Measurements from ENCODE around the gene NOBOX.
"Not testable (repeated sequence)": the region's sequence is repeated elsewhere in the genome, so short reads cannot be mapped to it uniquely, and the experiment has no call there.

Gene NOBOX

DNA sequence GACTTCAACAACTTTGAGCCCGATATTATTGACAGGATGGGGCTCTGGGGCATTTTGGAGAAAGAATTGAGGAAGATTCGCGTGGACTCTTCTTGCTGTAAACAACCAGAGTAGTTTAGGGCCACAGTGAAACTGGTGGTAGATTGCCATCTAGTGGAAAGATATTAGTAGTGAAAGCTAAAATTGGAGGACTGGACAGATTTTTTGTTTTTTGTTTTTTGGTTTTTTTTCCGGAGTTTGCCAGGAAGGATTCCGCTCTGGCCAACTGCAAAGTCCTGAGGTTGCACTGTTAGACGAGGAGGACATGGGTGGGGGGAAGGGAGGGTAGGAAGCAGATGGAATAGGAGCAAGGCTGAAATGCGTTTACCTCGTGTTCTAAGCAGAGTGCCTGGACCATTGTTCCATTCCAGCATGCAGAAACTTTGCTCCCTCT, 11.7 kb downstream of the NOBOX start:
- in situ Hi-C loops (cut with MboI; ENCODE audit: low sequenced_read_pairs) = no loop called here

DNA sequence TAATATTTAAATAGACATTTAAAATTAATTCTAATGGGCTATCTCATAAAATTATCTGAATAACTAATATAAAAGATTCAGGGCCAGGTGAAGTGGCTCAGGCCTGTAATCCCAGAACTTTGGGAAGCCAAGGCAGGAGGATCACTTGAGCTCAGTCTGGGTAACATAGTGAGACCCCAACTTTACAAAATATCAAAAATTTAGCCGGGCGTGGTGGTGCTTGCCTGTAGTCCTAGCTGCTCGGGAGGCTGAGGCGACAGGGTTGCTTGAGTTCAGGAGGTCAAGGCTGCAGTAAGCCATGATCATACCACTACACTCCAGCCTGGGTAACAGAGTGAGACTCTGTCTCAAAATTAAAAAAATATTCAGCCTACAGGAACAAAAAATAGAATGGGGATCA, 12.5 kb downstream of the NOBOX start:
- in situ Hi-C loops (cut with MboI; ENCODE audit: low sequenced_read_pairs) = no loop called here

DNA sequence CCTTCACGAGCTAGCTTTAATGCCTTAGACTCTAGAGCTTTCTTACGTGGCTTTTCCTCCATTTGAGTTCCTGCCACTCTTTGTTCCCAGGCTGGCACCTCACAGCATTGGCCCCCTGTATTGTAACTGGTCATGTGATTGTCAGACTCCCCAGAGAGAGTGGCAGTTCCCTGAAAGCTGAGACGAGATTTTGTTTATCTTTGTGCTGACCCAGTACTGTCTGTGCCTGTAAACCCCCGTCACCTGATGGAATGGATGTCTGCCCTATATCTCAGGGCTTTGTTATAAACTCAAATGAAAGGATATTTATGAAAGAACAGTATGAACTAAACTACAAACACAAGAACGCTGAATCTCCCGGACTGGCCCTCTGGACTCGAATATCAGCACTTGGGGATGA, 13.0 kb downstream of the NOBOX start:
- in situ Hi-C loops (cut with MboI; ENCODE audit: low sequenced_read_pairs) = no loop called here

DNA sequence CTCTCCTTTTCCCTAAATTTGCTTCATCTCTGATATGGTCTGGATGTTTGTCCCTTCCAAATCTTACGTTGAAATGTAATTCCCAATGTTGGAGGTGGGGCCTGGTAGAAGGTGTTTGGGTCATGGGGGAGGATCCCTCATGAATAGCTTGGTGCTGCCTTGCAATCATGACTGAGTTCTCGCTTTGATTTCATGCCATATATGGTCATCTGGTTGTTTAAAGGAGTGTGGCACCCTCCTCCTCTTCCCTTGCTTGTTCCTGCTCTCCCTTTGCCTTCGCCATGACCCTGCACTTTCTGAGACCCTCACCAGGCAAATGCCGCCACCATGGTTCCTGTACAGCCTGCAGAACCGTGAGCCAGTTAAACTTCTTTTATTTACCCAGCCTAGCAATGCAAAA, 14.5 kb downstream of the NOBOX start:
- in situ Hi-C loops (cut with MboI; ENCODE audit: low sequenced_read_pairs) = no loop called here

DNA sequence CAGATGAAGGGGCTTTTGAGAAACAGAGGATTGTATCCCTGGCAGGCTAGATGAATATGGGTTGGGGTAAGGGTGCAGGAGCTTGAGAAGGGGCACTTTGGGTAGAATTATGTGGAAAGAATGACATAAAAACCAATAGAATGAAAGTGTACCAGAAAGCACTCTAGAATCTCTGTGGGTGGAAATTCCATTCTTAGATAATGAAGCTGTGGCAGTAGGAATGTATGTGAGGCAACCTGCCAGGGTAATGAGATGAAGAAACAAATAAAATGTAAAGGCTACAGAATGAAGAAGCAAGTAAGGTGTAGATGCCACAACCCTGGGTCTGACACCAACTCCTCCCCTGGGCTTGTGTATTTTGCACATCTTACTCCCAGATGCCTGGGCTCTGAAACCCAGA, 16.8 kb downstream of the NOBOX start:
- in situ Hi-C loops (cut with MboI; ENCODE audit: low sequenced_read_pairs) = no loop called here

DNA sequence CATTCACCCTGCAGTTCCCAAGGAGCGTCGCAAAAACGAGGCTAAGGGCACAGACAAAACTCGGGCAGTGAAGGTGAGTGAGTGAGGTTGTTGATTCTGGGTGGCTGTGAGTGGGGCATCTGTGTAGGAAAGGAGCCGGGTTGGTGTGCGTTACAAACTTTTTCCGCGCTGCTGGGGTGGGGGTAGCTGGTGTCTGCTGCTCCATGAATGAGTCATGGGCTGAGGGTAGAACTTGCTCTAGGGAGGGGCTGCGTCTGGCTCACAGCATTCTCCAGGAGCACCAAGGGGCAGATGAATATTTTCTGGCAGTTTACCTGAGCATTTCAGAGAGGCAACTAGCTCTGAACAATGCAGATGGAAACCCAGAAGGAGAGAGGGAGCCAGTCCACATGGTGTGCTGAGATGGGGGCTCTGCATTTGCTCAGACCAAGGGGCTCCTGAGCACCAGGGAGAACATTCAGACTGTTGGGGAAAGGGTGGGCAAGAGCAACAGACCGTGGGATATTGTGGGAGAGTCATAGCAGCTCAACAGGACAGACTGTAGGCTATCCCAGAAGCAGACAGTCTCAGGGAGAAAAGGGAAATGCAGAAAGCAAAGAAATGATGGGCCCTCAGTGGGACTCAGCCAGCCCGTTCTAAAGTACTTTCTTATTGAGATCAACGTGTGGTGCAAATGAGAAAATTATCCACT, 18.8 kb downstream of the NOBOX start:
- in situ Hi-C loops (cut with MboI; ENCODE audit: low sequenced_read_pairs) = no loop called here

DNA sequence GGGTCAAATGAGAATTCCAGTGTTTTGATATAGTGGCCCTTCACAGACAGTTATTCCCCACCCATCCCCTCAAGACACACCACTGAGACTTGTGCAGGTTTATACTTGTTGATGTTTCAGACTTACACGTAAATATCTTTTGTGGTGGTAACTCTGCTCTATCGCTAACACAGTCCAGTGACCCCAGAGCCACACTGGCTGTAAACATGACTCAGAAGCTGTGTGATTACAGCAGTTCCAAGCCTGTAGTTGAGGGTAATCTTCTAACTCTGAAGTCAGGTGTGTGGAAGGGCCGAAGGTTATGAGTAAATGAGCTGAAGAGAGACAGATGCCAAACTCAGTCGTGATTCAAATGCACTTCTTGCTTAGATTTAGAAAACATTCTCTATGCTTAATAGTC, 19.4 kb downstream of the NOBOX start:
- in situ Hi-C loops (cut with MboI; ENCODE audit: low sequenced_read_pairs) = no loop called here

DNA sequence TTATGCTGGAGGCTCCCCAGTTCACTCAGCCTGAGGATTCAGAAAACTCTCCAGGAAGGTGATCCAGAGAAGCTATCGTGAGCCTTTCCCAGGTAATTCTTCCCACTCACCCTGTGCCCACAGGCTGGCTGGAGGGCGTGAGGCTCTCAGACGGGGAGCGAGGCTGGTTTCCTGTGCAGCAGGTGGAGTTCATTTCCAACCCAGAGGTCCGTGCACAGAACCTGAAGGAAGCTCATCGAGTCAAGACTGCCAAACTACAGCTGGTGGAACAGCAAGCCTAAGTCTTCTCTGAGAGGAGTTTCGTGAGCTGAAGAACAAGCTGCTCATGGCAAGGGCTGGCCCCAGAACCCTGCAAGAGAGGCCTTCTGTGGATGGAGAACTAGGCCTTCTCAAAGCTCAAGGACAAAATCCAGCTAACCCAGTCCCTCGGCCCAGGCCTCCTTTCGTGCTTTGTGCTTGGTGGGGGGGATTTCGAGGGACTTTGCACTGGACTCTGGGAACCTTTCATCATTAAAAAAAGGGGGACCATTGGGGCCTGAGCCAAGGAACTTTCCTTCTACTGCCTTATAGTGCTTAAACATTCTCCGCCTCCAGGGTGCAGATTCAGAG, 23.6 kb downstream of the NOBOX start:
- in situ Hi-C loops (cut with MboI; ENCODE audit: low sequenced_read_pairs) = no loop called here

DNA sequence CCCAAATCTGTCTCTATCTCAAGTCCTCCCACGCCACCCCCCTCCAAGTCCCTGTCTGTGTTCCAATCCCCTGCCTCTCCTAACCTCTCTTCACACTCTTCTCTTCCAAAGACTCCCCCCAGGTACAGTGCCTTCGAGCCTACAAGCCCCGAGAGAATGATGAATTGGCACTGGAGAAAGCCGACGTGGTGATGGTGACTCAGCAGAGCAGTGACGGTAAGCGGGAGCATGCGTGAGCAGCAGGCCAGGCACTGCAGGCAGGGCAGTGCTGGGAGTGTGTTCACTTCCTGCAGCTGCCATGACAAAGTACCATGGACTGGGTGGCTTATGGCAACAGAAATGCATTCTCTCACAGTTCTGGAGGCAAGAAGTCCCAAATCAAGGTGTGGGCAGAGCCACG, 24.8 kb downstream of the NOBOX start:
- in situ Hi-C loops (cut with MboI; ENCODE audit: low sequenced_read_pairs) = no loop called here

DNA sequence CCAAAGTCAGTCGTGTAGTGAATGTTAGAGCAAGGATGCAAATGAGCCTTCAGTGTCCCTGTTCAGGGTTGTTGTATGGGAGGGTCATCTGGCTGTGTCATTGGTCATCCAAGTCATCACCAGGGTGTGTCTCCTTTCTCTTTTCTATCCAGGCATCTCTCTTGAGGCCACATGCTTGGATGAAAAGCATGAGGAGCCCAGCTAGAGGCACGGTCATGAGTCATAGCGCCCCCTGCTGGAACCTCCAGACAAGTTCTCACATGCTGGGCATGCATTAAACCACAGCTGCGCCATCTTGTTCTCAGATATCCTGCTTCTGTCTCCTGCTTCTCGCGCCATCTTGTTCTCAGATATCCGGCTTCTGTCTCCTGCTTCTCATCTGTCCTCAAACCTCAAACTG, 34.3 kb downstream of the NOBOX start:
- in situ Hi-C loops (cut with MboI; ENCODE audit: low sequenced_read_pairs) = not testable (repeated sequence)

DNA sequence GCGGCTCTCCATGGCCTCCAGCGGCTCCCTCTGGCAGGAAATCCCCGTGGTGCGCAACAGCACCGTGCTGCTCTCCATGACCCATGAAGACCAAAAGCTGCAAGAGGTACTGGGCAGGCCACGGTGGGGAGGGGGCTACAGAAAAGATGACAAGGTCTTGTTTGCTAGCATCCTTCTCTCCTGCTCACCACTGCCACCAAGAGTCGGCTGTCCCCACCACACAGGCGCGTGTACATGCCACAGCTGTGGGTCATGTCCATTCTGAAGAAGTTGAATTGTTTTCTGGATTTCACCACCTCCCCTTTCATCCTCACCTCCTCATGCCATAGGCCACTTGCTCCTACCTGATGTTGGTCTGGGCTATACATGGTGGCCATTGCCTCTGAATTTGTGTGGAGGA, 36.2 kb downstream of the NOBOX start:
- in situ Hi-C loops (cut with MboI; ENCODE audit: low sequenced_read_pairs) = not testable (repeated sequence)

DNA sequence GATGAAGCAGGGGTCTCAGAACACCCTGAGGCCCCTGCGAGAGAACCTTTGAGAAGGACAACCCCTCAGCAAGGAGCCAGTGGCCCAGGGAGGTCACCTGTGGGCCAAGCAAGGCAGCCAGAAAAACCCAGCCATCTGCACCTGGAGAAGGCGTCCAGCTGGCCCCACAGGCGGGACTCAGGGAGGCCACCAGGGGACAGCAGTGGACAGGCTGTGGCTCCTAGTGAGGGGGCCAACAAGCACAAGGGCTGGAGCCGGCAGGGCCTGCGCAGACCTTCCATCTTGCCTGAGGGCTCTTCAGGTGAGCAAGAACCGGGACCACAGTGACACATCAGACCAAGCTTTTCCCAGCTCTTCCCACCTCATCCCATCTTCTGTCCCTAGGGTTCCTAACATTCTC, 38.0 kb downstream of the NOBOX start:
- in situ Hi-C loops (cut with MboI; ENCODE audit: low sequenced_read_pairs) = not testable (repeated sequence)

DNA sequence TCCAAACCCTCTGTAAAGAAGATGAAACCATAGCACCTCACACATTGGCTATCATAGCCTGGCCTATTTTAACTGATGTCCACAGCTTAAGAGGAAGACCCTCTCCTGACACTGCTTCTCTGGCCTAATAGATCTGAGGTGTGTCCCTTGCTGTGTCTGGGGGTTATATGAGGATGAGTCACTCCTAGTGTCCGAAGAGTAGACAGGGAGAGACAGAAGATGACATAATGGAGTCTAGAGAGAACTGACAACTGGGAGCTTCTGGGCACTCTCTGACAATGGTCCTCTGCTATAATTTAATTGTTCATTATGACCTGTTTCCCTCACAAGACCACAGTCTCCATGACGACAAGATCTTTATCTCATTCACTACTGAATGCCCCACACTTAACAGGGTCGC, 41.4 kb downstream of the NOBOX start:
- in situ Hi-C loops (cut with MboI; ENCODE audit: low sequenced_read_pairs) = not testable (repeated sequence)

DNA sequence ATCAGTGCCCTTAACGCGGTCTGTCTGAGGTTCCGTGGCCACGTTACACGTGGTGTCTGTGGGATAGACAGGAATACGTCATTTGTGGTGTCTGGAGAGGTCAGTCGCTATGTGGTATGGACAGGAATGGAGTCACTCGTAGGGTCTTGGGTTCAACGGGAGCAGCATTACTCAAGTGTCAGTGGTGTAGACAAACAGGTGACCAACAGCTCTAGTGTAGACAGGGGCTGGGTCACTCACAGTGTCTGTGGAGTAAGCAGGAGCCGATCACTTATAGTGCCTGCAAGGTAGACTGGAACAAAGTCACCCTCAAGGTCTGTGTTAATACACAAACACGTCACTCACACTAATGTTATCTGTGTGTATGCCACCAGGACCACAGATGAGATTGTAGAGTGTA, 46.6 kb downstream of the NOBOX start:
- in situ Hi-C loops (cut with MboI; ENCODE audit: low sequenced_read_pairs) = not testable (repeated sequence)

DNA sequence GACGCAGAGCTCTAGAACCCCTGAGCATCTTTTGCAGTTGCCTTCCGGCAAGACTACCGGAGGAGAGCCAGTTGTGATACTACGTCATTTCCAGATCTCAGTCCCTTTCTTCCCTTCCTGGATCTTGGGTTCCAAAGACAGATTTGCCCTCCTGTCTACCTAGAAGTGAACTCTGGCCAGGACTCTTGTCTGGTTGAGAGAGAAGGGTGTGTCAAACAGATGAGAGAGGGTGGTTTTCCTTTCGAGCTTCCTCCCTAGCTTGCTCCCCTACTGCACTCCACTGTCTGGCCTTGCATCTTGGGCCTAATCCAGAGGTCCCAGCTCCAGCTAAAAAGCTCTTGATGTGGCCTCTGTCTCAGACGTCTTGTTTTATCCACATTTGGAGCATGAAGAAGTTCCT, 47.3 kb downstream of the NOBOX start:
- in situ Hi-C loops (cut with MboI; ENCODE audit: low sequenced_read_pairs) = not testable (repeated sequence)

DNA sequence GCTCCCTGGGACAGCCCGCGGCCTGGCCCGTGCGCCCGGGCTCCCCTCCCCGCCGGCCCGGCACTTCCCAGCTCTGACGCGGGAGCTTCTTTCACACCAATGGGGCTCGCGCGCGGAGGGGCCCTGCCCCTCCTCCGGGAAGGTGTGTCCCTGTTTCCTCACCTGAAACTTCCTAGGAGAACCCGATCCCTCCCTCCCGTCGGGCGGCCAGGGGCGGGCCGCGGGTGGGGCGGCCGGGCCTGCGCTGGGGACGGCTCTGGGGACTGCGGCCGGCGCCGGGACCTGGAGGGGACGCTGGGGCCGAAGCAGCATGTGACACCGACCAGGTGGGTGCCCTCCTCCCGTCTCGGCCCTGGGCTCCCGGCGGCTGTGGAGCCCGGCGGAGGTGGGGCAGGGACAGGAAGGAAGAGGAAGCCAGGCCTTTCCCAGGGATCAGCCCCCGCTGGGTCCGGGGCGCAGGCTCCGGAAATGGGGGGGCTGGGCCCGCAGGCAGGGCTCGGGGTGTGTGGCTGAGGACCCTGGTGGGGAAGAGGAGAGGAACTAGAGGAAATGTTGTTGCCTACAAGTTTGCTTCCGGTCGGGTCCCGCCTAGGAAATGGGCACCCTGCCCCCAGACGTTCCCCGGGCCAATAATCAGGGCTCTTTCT, 48.2 kb downstream of the NOBOX start, which contains the start of gene ARHGEF5:
Gene ARHGEF5 (plus strand): TSS at position 227 of the 647 bp plus-strand sequence. CDS start 7,268 bp downstream, outside the sequence.
- in situ Hi-C loops (cut with MboI; ENCODE audit: low sequenced_read_pairs) = not testable (repeated sequence)

DNA sequence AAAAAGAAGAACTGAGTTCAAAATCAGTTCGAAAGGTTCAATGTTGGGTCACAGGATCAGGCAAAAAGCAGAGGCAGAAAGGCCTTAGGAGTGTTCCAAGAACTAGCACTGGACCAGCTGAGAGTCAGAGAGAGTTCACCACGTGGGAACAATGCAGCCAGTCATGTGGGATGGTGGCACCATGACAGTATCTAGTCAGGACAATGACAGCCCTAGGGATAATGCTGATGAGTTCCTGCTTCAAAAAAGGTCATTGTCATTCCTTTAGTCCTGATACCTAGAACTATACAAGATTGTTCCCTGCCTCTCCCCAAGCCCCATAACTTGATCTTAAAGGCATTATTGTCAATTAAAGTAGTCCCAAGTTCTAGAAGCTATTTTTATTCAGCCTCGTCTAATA, 51.8 kb downstream of the NOBOX start:
- in situ Hi-C loops (cut with MboI; ENCODE audit: low sequenced_read_pairs) = not testable (repeated sequence)

DNA sequence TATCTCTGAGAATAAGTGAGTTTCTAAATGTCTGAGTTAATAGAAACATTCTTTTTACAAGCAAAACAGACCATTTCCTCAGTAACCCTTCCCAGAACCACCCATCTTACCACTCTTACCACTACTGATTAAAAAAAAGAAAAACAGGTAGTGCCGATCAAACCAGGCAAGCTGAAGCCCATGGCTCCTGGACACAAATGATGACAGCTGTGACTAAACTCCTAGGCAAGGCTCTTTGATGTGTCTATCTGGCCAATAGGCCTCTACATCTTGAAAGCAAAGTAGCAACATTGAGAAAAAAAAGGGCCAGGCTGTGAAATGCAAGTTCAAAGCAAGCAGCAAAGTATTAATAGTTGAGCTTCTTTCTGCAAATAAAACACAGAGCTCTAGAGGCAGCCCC, 54.9 kb downstream of the NOBOX start:
- in situ Hi-C loops (cut with MboI; ENCODE audit: low sequenced_read_pairs) = not testable (repeated sequence)
